K562 (cell line): ENCODE data around the gene TM9SF3. TPM values are rescaled to one million over a fixed set of nuclear protein-coding genes. Genes with fewer than 3 reads are reported as not detected.

Experiments
- E2F1 ChIP-seq: sonication (generic); formaldehyde crosslinking; IDR thresholded peaks from 2 replicates; pipeline ENCODE4 v1.8.1; 2023; ENCODE audit warnings: mild to moderate bottlenecking, missing genetic modification reagents, moderate library complexity
- ELF4 ChIP-seq: fragments of 450-650 bp; formaldehyde crosslinking; IDR thresholded peaks from 2 replicates; pipeline ENCODE4 v1.4.0; 2022; ENCODE audit warnings: missing genetic modification characterization
- FOXP4 ChIP-seq: sonication (generic); formaldehyde crosslinking; IDR thresholded peaks from 2 replicates; pipeline ENCODE4 v1.8.0; 2022; ENCODE audit warnings: mild to moderate bottlenecking, missing genetic modification reagents, borderline replicate concordance
- FUS ChIP-seq: fragments of 200-400 bp; formaldehyde crosslinking; optimal IDR thresholded peaks from 2 replicates; pipeline ENCODE3; 2017; ENCODE audit warnings: low read depth, low read length
- GTF2F1 ChIP-seq: IDR thresholded peaks from 2 replicates; pipeline ENCODE4 v1.6.1; 2011; ENCODE audit warnings: low read depth, low read length, improper control_type of control experiment
- KAT2B ChIP-seq: IDR thresholded peaks from one replicate; pipeline ENCODE4 v1.6.1; 2012; ENCODE audit warnings: low read depth, mild to moderate bottlenecking, control low read depth, inconsistent platforms, low read length, moderate library complexity
- SFPQ ChIP-seq: fragments of 200-400 bp; formaldehyde crosslinking; IDR thresholded peaks from 2 replicates; pipeline ENCODE4 v1.6.1; 2017; ENCODE audit warnings: mild to moderate bottlenecking, low read depth, low read length, moderate library complexity
- TAF15 ChIP-seq: fragments of 200-400 bp; formaldehyde crosslinking; IDR thresholded peaks from 2 replicates; pipeline ENCODE4 v1.6.1; 2017; ENCODE audit warnings: mild to moderate bottlenecking, low read depth, low read length, moderate library complexity
- XRCC4 ChIP-seq: IDR thresholded peaks from one replicate; pipeline ENCODE4 v1.6.1; 2011; ENCODE audit not compliant: insufficient read depth, insufficient read length; ENCODE audit errors: extremely low read depth
- ZHX1 ChIP-seq: fragments of 150-350 bp; conservative IDR thresholded peaks from 2 replicates; pipeline ENCODE4 v1.6.1; 2014; ENCODE audit warnings: low read length
- ZNF23 ChIP-seq: fragments of 250-450 bp; sonication (Bioruptor Pico); IDR thresholded peaks from 2 replicates; pipeline ENCODE4 v1.4.0; 2020; ENCODE audit warnings: mild to moderate bottlenecking
- ZNF253 ChIP-seq: fragments of 250-450 bp; sonication (Bioruptor Pico); conservative IDR thresholded peaks from 2 replicates; pipeline ENCODE4 v1.6.1; 2021; ENCODE audit warnings: mild to moderate bottlenecking
- ZNF444 ChIP-seq: fragments of 250-450 bp; sonication (Bioruptor Pico); IDR thresholded peaks from 2 replicates; pipeline ENCODE4 v1.4.0; 2020; ENCODE audit warnings: mild to moderate bottlenecking, moderate library complexity
- ZNF830 ChIP-seq: fragments of 250-450 bp; sonication (Bioruptor Pico); IDR thresholded peaks from 2 replicates; pipeline ENCODE4 v1.5.0; 2021; ENCODE audit warnings: mild to moderate bottlenecking
- ZZZ3 ChIP-seq: fragments of 450-650 bp; IDR thresholded peaks from 2 replicates; pipeline ENCODE4 v1.6.1; 2016; ENCODE audit warnings: antibody characterized with exemption, mild to moderate bottlenecking, moderate library complexity
- polyA plus RNA-seq, 8 experiments: library from polyadenylated mRNA; depleted of rRNA in 4 of 8; stranded (reverse) in 5 of 8; unstranded in 3 of 8; fragments of >200 nt; fragmentation: Nextera tagmentation in 2 of 8; fragmentation: Illumina TruSeq in 1 of 8; extraction: Ambion mirVana in 2 of 8; extraction: Trizol in 1 of 8; gene quantifications; 2 replicates each; pipeline versions ENCODE4 v1.2.1 to v1.2.3, GENCODE V29; 2011 to 2014; ENCODE audit warnings: inconsistent platforms in 1 of 8, missing spikeins in 1 of 8
- total RNA-seq, 7 experiments: library from RNA; depleted of rRNA in 6 of 7; stranded (reverse); fragments of >200 nt in 6 of 7; fragmentation: Illumina TruSeq in 2 of 7; extraction: Trizol in 2 of 7; gene quantifications; 2 replicates each; pipeline versions ENCODE4 v1.2.1 to v1.2.3, GENCODE V29; 2011 to 2021; ENCODE audit warnings: low replicate concordance in 1 of 7
- TF ChIP-seq, protein P1 (sequence below): fragments of 450-650 bp; IDR thresholded peaks from 2 replicates; pipeline ENCODE4 v1.6.1; 2016; ENCODE audit warnings: borderline replicate concordance
- TF ChIP-seq, protein P2 (sequence below): fragments of 450-650 bp; formaldehyde crosslinking; IDR thresholded peaks from 2 replicates; pipeline ENCODE4 v1.4.0; 2020; ENCODE audit warnings: mild to moderate bottlenecking, mixed read lengths

Gene TM9SF3
- total and polyA plus RNA-seq, 9 of the 15 experiments (the other 6 are each of a cell fraction or from before 2014, with no cell fraction given), result 16.1 to 63.1 (median 34.9) TPM

GRCh38 chr10:96619120-96619519 lies 32.3 kb upstream of the TM9SF3 start (continued):
- TF ChIP-seq SFPQ (no peak), ZHX1 (no peak), E2F1 (CRISPR knock-in tag) (no peak), GTF2F1 (no peak), ZNF253 (CRISPR knock-in tag) (no peak), ZNF23 (no peak), FOXP4 (CRISPR knock-in tag) (no peak), XRCC4 (no peak), KAT2B (no peak), ZNF444 (CRISPR knock-in tag) (no peak), TAF15 (no peak), FUS (no peak), ZNF830 (CRISPR knock-in tag) (no peak), ELF4 (CRISPR knock-in tag) (no peak), ZZZ3 (no peak)
- TF ChIP-seq, protein P1, sequence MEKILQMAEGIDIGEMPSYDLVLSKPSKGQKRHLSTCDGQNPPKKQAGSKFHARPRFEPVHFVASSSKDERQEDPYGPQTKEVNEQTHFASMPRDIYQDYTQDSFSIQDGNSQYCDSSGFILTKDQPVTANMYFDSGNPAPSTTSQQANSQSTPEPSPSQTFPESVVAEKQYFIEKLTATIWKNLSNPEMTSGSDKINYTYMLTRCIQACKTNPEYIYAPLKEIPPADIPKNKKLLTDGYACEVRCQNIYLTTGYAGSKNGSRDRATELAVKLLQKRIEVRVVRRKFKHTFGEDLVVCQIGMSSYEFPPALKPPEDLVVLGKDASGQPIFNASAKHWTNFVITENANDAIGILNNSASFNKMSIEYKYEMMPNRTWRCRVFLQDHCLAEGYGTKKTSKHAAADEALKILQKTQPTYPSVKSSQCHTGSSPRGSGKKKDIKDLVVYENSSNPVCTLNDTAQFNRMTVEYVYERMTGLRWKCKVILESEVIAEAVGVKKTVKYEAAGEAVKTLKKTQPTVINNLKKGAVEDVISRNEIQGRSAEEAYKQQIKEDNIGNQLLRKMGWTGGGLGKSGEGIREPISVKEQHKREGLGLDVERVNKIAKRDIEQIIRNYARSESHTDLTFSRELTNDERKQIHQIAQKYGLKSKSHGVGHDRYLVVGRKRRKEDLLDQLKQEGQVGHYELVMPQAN, result no peak
- TF ChIP-seq, protein P2, sequence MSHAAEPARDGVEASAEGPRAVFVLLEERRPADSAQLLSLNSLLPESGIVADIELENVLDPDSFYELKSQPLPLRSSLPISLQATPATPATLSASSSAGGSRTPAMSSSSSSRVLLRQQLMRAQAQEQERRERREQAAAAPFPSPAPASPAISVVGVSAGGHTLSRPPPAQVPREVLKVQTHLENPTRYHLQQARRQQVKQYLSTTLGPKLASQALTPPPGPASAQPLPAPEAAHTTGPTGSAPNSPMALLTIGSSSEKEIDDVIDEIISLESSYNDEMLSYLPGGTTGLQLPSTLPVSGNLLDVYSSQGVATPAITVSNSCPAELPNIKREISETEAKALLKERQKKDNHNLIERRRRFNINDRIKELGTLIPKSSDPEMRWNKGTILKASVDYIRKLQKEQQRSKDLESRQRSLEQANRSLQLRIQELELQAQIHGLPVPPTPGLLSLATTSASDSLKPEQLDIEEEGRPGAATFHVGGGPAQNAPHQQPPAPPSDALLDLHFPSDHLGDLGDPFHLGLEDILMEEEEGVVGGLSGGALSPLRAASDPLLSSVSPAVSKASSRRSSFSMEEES (CRISPR knock-in tag), result no peak
